Measurements from ENCODE around the gene BDNF. TPM values are rescaled to one million over a fixed set of nuclear protein-coding genes. Genes with fewer than 3 reads are reported as not detected.

The BDNF gene
- total RNA-seq, 1 donor from 2014 or later: 0.22 TPM

DNA sequence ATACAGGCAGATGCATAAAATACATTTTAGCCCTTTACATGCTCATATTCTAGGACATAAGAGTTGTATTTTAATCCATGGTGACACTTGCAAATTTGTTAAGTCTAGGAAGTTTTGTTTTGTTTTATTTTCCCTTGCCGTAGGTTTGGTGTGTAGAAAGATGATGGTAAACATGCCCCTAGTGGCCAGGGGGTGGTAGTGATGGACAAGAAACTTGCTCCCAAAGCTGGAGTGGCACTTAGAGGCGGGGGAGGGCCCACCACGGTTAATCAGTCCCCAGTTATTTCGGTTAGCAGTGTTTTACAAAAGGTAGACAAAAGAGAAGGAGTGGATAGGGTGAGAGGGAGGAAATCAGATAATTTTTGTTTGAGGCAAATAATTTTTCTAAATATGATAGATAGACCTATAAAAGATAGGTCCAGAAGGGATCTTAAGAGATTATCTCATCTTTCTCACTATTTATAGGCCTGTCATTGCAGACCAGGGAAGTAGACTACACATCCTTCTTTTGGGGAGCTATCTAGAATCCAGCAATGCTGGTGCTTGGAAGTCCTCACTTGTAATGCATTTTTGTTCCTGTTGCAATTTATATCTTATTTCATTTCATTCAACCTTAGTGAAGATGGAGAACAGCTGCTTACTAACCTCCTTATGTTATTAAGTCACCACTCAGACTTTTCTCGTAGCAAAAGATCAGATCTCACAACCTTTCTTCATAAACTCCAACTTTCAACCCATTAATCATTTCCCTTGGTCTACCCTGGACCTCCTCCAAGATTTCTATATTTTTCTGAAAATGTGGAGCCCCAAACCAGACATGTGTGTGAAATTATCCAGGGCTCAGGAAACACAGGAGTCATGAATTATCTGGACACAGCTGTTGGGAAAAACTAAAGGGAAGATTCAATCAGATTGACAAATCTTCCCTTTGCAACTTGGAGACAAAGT lies 5.9 kb upstream of the BDNF start:
- DNase-seq (ENCODE audit: low spot score): no peak

DNA sequence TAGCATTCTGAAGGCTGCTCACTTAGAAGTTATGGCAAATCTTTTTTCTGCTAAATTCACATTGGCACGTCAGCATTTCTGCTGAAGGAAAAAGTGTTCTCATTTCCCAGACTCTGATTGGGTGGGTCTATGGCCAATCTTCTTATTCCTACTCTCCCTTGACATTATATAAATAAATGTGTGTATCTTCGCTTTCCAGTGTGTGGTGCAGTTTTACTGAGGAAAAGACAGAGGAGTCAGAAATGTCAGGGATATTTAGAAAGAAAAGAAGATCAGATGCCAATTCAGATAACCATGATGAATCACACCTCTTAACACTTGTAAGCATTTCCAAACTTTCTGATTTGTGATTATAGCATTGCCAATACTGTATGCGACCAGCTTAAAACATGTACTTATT lies 3.2 kb upstream of the BDNF start:
- no peak for DNase-seq (ENCODE audit: low spot score)

DNA sequence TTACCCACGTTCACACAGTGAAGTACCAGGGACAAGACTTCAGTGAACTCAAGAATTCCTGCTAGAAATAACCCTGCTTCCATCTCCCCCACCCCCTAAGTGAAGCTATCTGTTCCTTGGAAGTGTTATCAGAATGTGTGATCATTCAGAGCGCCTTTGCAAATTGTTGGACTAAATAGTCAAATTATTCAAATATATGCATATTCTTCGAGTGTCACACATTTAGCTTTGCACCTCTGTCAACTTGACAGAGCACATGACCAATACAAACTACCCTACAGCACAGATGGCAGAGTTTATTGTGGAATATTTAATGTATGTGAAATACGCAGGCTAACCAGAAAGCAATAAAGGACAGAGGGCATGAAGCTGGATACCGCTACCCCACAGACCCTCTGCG lies 2.6 kb upstream of the BDNF start:
- no peak for DNase-seq (ENCODE audit: low spot score)

DNA sequence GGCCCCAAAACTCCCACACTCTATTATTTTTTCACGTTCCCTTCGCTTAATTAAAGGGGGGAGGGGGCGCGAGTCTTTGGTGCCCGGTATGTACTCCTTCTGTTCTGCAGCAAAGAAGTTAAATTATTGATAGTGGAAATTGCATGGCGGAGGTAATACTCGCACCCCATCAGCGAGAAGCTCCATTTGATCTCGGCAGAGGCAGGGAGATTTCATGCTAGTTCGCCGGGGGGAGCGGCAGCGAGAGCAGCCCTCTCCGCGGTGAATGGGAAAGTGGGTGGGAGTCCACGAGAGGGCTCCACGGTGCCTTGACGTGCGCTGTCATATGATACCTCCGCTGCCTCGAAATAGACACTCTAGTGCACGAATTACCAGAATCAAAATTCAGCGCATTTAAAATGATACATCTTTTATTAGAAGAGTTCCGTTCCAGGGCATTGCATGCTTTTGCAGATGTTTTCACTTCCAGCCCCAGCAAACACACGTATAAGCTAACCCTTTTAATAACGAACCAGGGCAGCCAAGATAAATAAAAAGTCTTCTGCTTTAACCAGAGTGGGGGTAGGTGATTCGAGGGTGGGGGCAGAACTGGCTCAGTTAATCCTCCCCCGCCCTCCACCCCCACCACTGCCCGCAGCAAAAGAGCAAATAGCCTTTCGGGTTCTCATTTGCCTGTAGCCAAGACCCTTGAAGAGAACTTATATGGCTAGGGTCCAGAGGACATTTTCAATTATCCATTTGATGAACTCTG lies 1.3 kb upstream of the BDNF start:
- DNase-seq (ENCODE audit: low spot score): no peak

DNA sequence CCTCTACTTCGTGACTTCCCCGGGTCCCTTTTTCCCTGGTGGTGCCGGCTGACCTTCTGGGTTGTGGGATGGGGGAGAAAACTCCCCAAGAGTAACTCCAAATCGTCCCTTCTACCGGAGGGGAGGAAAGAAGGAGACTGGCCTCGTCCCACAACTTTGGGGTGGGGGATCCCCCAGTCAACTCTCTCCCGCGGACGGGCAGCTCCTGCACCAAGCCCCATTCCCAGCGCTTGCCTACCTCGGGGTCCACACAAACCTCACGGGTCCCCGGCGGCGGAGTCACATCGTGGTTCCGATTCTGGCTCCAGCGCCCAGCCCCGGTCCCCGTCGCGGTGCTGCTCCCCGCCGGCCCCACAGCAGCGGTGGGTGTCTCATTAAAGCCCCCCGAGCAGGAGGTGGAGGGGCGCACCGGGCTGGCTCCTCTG lies 317 bp downstream of the BDNF start:
- DNase-seq (ENCODE audit: low spot score): no peak

DNA sequence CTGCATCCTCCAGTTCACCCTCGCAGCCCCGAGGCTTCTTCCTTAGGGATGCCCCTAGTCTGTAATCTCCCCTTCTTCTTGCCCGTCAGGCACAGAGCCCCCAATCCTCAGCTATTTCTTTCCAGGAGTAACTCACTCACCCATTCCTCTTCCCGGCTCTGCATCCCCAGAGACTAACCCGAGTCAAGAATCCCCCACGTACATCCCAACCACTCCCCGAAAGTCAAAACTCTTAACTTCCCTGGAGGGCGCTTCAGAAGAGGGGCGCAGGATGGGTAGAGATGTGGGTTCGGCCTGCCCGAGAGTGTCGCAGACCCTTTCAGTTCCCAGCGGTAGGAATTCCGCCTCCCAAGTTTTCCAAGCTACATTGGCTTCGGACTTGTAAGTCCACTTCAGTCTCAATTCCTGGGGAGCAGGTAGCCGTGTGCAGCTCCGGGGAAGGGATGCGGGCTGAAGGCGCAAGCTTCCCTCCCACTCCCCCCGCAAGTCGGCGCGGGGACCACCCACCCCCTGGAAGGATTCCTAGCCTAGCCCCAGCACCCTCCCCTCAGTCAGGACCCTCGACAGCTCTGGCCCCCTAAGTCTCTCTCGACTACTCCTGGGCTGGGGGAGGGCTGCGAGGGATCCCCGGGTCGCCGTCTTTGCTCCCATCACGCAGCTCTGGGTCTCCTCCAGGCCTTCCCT lies 871 bp downstream of the BDNF start:
- no peak for DNase-seq (ENCODE audit: low spot score)

DNA sequence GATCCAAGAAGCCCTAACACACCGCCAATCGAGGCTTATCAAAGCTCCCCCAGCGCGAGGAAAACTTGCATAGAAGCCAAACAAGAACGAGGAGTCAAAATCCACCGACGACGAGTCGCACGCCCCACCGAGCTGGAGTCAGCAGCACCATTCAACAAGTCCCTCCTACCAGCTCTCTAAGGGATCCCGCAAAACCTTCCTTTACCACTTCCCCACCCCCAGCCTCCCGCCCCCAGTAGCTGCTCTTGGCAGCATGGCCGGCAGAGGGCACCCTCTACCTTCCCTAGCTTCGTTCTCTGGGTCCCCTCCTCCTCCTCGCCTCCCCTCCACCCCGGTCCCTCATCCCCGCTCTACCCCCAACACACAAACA lies 1.4 kb downstream of the BDNF start:
- no peak for DNase-seq (ENCODE audit: low spot score)

DNA sequence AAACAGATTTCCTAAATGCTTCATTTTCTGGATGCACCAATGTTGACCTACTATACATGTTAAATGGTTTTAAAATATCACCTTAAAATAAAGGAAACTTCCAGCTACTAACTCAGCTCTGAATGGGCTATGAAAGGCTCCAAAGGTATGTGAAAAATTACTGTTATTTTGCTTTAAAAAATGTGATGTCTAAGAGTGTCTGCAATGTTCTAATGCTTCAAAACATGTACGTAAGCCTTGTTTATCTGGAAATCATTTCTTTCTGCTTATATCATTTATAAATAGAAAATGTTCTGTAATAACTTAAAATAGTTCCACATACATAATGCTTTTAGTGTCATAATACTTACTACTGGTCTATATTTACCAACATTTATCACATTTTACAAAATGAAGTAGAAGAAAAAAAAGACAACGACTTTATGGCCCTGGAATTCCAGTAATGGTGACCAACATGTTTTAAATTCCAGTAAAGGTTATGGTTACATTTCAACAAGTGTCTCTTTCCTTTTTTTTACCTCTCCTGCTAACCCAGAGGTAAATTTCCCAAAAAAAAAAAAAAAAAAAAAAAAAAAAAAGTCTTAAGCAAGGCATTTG lies 2.5 kb downstream of the BDNF start:
- no peak for DNase-seq (ENCODE audit: low spot score)

DNA sequence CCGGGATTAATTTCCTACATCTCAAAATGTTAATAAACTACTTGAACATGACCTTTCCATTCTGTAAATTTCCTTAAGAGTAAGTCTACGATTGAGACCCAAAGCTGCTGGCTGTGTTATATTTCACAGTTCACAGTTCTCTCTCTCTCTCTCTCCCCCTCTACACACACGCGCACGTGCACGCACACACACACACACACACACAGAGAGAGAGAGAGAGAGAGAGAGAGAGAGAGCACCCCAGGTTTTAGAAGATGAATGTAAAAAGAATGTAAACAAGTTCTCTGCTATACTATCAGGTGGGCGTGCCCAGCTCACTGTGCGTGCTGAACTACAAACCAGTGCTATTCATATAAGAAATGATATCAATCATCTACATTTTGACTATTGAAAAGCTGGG lies 3.3 kb downstream of the BDNF start:
- DNase-seq (ENCODE audit: low spot score): no peak

DNA sequence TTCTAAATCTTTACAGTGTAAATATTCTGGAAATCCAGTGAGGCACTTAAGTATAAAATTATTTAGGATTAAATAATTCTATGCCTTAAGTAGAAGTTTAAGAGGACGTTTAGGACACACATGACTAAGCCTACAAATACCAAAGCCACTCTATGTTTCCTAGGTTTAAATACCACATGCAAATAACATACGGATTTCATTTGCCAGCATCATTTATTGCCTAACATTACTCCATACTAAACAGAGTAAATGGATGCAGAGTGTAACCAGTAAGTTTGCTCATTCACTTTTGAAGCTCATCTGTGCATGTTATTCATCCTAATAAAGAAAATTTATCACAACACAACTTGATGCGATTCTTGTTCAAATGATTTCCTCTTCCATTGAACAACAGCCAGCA lies 4.1 kb downstream of the BDNF start:
- DNase-seq (ENCODE audit: low spot score): no peak

DNA sequence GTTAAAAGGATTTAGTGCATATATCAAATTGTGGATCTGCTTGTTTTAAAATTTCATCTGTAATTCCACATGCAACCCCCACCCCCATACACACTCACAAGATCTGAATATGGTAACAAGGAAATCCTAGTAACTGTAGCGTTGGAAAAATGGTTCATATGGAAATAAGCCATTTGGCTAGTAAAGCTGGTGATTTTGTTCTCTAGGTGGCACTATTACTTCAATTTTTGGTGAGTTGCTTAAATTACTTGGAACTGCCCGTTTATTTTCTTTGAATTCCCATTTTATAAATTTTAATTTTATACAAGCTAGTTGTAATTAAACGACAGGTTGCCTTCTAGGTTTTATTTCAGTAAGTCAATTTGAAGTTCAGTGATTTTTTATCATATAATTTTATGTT lies 5.3 kb downstream of the BDNF start:
- DNase-seq (ENCODE audit: low spot score): no peak

DNA sequence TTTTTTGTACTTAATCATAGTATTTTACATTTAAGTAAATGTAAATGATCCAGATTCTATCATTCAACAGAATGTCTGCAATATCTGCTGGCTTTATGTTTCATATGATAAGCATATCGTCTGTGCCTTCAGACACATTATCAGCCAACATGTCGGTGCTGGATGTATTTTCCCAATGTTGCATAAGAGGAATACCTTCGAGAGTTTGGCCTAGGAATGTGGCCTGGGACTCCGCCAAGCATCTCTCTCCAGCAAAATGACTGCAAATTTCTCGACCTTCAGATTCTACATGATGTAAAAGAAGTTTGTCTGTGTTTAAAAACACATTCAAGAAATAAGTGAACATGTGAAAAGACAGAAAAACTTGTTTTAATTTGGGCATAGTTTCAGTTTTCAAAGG lies 6.9 kb downstream of the BDNF start:
- no peak for DNase-seq (ENCODE audit: low spot score)

DNA sequence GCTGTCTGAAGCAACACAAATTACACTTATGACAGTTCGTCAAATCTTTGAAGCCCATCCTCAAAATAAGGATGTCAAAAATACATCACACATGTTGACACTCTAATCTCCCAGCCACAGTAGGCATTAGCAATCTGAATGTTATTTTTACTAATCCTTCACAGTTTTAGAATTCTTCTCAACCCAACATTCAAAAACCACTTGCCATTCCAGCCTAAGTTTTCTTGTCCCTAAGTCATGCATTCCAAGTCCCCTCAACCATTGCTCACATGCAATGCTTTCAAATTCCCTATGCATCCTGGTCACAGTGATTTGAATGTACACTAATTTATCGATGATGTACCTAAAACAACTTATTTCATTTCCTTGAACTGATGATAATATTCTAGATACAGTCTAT lies 7.5 kb downstream of the BDNF start:
- DNase-seq (ENCODE audit: low spot score): no peak

DNA sequence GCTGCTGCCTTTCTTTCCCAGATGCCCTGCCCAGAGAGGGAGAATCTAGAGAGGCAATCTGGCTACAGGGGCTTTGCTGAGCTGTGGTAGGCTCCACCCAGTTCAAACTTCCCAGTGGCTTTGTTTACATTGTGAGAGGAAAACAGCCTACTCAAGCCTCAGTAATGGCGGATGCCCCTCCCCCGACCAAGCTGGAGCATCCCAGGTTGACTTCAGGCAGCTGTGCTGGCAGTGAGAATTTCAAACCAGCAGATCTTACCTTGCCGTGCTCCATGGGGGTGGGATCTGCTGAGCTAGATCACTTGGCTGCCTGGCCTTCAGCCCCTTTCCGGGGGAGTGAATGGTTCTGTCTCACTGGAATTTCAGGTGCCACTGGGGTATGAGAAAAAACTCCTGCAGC lies 12.2 kb downstream of the BDNF start:
- DNase-seq (ENCODE audit: low spot score): no peak

DNA sequence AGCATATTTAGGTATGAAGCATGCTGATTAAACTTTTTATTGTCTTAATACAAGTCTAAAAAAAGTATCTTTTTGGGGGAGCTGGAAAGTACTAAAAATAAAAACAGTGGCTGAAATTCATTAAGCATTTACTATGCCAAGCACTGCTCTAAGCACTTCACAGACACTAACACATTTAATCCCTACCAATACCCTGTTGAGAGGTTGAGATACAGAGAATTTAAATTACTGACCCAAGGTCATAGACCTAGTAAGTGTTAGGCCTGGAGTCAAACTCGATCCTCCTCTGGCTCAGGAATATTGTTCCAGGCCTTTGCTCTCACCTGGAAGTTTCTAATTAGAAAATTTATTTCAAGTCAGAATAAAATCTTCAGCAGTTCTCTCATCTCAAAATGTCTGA lies 18.6 kb downstream of the BDNF start:
- DNase-seq (ENCODE audit: low spot score): no peak

DNA sequence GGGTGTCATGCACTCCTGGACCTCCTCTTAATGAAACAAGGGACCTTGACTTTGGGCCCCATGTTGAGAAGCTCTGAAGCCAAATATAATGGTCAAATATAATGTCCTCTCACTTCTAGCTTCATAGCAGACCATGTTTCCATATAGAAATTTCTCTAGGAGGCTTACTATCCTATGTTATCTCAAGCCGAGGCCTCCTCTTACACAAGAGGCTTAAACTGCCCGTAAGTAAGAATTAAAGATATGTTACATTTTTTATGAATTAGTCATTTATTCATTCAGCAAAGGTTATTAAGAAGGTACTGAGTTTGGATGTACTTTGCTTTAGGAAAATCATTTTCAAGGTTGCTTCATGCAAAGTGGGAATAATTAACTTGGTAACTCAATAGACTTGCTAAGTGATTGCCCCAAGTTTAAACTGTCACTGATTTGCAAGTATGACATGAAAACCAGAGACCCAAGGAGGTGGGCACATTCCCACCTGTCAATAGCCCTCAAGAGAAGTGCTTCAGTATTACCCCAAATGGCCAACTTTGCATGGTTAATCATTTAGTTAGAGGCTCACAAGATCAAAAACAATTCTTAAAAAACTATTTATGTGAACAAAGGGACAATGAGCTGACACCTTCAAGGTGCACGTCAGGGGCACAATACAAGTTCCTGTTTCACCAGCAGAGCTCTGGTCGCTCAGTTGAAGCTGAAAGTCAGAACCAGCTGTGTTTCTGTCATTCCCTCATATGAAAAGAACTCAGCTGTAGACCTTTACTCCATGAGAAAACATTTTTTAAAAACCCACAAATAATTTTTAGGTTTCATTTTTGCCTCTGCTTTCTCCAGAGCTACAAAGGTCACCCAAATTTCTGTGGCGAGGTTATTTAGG lies 20.9 kb downstream of the BDNF start:
- no peak for DNase-seq (ENCODE audit: low spot score)

DNA sequence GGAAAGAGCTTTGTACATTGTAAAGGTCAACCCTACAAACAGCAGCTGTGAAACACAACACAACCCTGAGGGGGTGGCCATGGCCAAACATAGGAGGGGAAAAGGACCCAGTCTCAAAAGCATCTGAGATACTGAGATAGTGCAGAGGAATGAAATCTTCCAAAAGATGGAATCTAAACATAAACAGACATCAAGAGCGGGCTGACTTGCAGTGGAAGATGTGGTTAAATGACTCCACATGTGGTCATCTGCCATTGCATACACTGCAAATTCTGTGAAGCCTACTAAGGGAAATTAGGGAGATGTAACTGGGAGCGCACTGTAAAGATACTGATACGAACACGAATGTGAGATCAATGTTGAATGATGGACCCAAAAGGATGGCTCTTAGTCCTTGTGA lies 22.0 kb downstream of the BDNF start:
- DNase-seq (ENCODE audit: low spot score): no peak

DNA sequence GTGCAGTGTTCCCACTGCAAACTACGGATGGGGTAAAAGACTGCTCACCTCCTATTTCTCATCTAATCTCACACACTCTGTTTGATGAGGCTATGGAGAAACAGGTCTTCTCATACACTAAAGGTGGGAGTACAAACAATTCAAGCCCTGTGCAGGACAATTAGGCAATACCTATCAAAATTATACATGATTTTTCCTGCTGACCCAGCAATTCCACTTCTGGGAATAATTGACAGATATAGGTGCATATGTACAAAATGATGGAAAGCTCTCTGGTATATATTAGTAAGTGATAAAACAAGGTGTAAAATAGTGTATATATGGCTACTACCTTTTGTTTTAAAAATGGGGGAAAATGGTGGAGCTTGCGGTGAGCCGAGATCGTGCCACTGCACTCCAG lies 23.1 kb downstream of the BDNF start:
- no peak for DNase-seq (ENCODE audit: low spot score)

DNA sequence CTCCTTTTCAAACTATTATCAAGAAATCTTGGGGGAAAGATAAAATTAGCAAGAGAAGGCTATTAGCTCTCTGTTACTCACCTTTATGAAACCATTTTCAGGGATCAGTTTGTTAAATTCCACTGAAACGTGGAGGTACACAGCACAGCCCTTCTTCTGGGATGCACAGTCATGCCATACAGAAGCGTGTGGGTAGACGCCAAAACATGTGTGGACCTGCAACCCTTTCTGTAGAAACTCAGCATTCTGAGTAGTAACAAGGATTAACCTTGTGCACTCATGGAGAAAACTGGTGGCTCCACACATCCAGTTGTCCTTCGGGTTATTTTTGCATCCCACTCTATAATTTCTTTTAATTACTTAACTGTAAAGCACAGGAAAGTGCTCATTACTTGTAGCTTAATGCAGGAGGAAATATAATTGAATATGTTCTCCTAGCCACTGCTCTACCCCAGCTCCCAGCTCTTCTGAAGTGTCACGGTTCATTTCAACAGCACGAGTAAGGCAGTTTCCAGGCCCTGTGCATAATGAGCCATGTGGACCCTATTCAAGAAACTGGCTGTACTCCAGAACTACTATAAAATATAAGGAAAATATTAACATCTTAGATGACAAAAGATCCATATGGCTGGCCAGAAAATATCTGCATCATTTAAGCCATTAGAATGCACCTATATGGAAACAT lies 26.1 kb downstream of the BDNF start:
- no peak for DNase-seq (ENCODE audit: low spot score)

DNA sequence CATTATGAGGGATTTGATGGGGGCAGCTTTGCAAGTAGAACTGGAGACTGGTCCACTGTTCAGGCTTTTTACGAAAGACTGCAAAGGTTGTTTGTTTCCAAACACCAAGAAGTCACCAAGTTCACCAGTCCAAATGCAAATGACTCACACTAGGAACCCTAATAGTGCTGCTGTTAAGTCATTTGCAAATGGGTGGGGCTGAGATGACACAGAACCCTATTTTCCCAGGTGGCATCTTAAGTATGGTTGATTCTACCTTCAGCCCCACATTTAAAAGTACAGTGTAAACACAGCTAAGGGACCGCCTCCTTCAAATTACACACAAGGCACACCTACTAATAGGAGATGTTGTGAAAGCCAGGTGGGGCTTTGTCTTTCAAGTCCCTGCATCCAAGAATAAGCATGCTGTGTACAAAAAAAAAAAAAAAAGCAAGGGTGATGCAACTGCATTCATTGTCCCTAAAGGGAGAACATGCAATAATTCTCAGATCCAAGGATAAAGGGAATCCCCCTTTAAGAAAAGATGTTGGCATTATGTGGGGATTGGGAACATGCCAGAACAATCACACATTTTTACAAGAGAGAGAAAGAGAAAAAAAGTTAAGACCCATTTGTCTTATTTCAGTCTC lies 27.3 kb downstream of the BDNF start:
- no peak for DNase-seq (ENCODE audit: low spot score)

All from mesenteric fat pad (tissue), 1 donor.